Femur (tissue), 1 donor: ENCODE measurements around the gene OCRL.

Experiments
- DNase-seq: peaks from one replicate; pipeline ENCODE4 v3.0.0-alpha.2; 2017

The OCRL gene

GRCh38 chrX:129540068-129540653 is at the start of gene OCRL:
TSS of gene OCRL (plus strand) at chrX:129540259. CDS start at chrX:129540440, 181 bp downstream.
- DNase-seq = peak; percentile 82

GRCh38 chrX:129490330-129490729 is 49.7 kb upstream of the OCRL start:
- DNase-seq = no peak

- DNase-seq = no peak
These were observed 46.4 kb upstream of the OCRL start for GRCh38 chrX:129493643-129494042.

GRCh38 chrX:129494887-129495286 is 45.2 kb upstream of the OCRL start:
- DNase-seq = no peak

GRCh38 chrX:129495900-129496299 is 44.2 kb upstream of the OCRL start:
- no peak for DNase-seq

- no peak for DNase-seq
These were observed 43.4 kb upstream of the OCRL start for GRCh38 chrX:129496625-129497024.

GRCh38 chrX:129497146-129497843 is 42.8 kb upstream of the OCRL start:
- no peak for DNase-seq

GRCh38 chrX:129510331-129510730 is 29.7 kb upstream of the OCRL start:
- DNase-seq = no peak

GRCh38 chrX:129511689-129512088 is 28.4 kb upstream of the OCRL start:
- no peak for DNase-seq

GRCh38 chrX:129512409-129512808 is 27.6 kb upstream of the OCRL start:
- no peak for DNase-seq

- no peak for DNase-seq
These were observed 23.7 kb upstream of the OCRL start for GRCh38 chrX:129516402-129516801.

- DNase-seq = no peak
These were observed 19.9 kb upstream of the OCRL start for GRCh38 chrX:129520151-129520550.

GRCh38 chrX:129522184-129523078 is 17.6 kb upstream of the OCRL start:
- DNase-seq = peak; percentile 80

- peak; percentile 88 for DNase-seq
These were observed 16.8 kb upstream of the OCRL start, which contains the start of gene SMARCA1 for GRCh38 chrX:129523079-129523911. TSS of gene SMARCA1 (minus strand) at chrX:129523490. CDS start at chrX:129523370, 120 bp downstream.

- DNase-seq = no peak
These were observed 15.7 kb upstream of the OCRL start for GRCh38 chrX:129524250-129524850.

GRCh38 chrX:129525162-129525561 is 14.9 kb upstream of the OCRL start:
- DNase-seq = no peak

- no peak for DNase-seq
These were observed 14.2 kb upstream of the OCRL start for GRCh38 chrX:129525896-129526295.

GRCh38 chrX:129529685-129530281 is 10.3 kb upstream of the OCRL start:
- no peak for DNase-seq

- DNase-seq = no peak
These were observed 9.6 kb upstream of the OCRL start for GRCh38 chrX:129530410-129530809.

GRCh38 chrX:129531132-129531531 is 8.9 kb upstream of the OCRL start:
- DNase-seq = no peak

- no peak for DNase-seq
These were observed 5.1 kb upstream of the OCRL start for GRCh38 chrX:129534816-129535578.
